ENCODE results near the gene BAIAP2L2. TPM values are rescaled to one million over a fixed set of nuclear protein-coding genes. Genes with fewer than 3 reads are reported as not detected.

Gene BAIAP2L2
- total and polyA plus RNA-seq, 2 donors (not counting 1 experiment from before 2014, with no cell fraction given) = 0.96 to 1.2 TPM

DNA sequence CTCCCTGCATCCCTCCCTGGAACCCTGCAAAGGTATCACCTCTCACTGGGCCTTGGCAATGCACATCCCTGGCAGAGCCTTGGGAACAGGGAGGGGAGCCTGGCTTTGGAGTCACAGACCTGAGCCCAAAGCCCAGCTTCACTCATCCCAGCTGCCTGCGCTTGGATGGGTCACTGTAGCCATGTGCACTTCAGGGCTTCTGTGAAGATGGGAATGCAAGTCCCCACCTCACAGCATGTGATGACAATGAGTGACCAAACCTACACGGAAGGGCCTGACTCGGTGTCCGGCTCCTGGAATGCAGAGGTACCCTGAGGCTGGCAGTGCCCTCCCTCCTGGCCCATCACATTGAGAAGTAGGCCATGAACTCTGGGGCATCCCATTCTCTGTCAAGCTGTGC, 22.8 kb upstream of the BAIAP2L2 start:
- Histone ChIP-seq H3K9me3 (ENCODE audit: control extremely low read depth in 1 of 3, control insufficient read depth in 2 of 3, insufficient read depth in 1 of 3, low read length in 2 of 3) (no peaks in the 10 kb centered on the region), H3K4me1 (ENCODE audit: control insufficient read depth in 2 of 2, insufficient read depth in 2 of 2, low read length in 2 of 2) (no peaks in the 10 kb centered on the region), H3K9ac (ENCODE audit: low read length) (no peak overlapping the region), H3K27ac (ENCODE audit: low read length in 2 of 2) (no peak overlapping the region), H2AFZ (ENCODE audit: insufficient read depth, low read depth, low read length, poor library complexity, severe bottlenecking) (no peak overlapping the region), H4K20me1 (ENCODE audit: control insufficient read depth, insufficient read depth, low read length, poor library complexity, severe bottlenecking) (no peaks in the 10 kb centered on the region), H3K4me3 (ENCODE audit: control extremely low read depth in 1 of 5, extremely low read depth in 1 of 5, insufficient read depth in 1 of 5, low read depth in 2 of 5, low read length in 4 of 5) (no peak overlapping the region), H3K4me2 (replicated peaks; ENCODE audit: low read depth, low read length, poor library complexity, severe bottlenecking) (no peak overlapping the region), H3K36me3 (replicated peaks in 1 of 2; ENCODE audit: control extremely low read depth in 1 of 2, control insufficient read depth in 1 of 2, extremely low read depth in 1 of 2, insufficient read depth in 2 of 2, low read length in 1 of 2) (peaks cover 0 to 42% of the 10 kb centered on the region in 2 experiments), H3K27me3 (replicated peaks in 1 of 4; ENCODE audit: control extremely low read depth in 1 of 4, control insufficient read depth in 3 of 4, insufficient read depth in 4 of 4, low read length in 3 of 4) (no peaks in the 10 kb centered on the region), H3K79me2 (ENCODE audit: control insufficient read depth, insufficient read depth, low read length) (no peaks in the 10 kb centered on the region)
- Mint-ChIP-seq H3K4me1 (no peaks in the 10 kb centered on the region), H3K4me3 (no peak overlapping the region), H3K27ac (no peak overlapping the region), H3K9me3 (ENCODE audit: insufficient read depth) (no peaks in the 10 kb centered on the region), H3K27me3 (no peaks in the 10 kb centered on the region)
- TF ChIP-seq EZH2 (IDR thresholded peaks at IDR 0.05; ENCODE audit: borderline replicate concordance, insufficient read depth, low read depth, low read length, poor library complexity, severe bottlenecking) = no peak
- TF ChIP-seq, protein P1, sequence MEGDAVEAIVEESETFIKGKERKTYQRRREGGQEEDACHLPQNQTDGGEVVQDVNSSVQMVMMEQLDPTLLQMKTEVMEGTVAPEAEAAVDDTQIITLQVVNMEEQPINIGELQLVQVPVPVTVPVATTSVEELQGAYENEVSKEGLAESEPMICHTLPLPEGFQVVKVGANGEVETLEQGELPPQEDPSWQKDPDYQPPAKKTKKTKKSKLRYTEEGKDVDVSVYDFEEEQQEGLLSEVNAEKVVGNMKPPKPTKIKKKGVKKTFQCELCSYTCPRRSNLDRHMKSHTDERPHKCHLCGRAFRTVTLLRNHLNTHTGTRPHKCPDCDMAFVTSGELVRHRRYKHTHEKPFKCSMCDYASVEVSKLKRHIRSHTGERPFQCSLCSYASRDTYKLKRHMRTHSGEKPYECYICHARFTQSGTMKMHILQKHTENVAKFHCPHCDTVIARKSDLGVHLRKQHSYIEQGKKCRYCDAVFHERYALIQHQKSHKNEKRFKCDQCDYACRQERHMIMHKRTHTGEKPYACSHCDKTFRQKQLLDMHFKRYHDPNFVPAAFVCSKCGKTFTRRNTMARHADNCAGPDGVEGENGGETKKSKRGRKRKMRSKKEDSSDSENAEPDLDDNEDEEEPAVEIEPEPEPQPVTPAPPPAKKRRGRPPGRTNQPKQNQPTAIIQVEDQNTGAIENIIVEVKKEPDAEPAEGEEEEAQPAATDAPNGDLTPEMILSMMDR (IDR thresholded peaks at IDR 0.05) = no peak
- DNase-seq = no peak
- ChIA-PET CTCF (no interaction called here), POLR2A (no interaction called here)
- 97% methylated on average over 4 of the region's 4 CpGs for WGBS (ENCODE audit: insufficient coverage)
- no peak for ATAC-seq (ENCODE audit: low read depth)
- intact Hi-C loops (cut with micrococcal nuclease) = no loop called here

DNA sequence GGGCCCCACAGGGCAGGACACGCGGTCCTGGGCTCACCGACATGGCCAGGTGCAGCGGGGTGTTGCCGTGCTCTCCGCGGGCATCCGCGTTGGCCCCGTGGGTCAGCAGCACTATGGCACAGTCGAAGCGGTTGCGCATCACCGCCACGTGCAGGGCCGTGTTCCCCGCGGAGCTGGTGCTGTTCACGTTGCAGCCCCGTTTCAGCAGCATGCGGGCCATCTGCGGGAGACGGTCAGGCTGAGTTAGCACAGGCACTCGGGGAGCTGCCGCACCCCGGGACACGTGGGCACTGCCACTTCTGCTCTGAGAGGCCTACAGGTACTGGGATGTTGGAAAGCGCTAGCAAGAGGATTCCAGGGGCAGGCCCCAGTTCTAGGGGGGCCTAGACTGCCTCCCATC, 22.3 kb upstream of the BAIAP2L2 start:
- no peak overlapping the region for H3K27ac ChIP-seq (ENCODE audit: low read length in 2 of 2)
- Mint-ChIP-seq H3K9me3 (ENCODE audit: insufficient read depth) (no peaks in the 10 kb centered on the region), H3K4me3 (no peak overlapping the region), H3K4me1 (no peaks in the 10 kb centered on the region), H3K27me3 (no peaks in the 10 kb centered on the region), H3K27ac (no peak overlapping the region)
- CTCF ChIA-PET = no interaction called here
- no peak overlapping the region for H2AFZ ChIP-seq (ENCODE audit: insufficient read depth, low read depth, low read length, poor library complexity, severe bottlenecking)
- H3K4me3 ChIP-seq (ENCODE audit: control extremely low read depth in 1 of 5, extremely low read depth in 1 of 5, insufficient read depth in 1 of 5, low read depth in 2 of 5, low read length in 4 of 5) = no peak overlapping the region
- DNase-seq = no peak
- WGBS (ENCODE audit: insufficient coverage) = 98% methylated on average over 28 of the region's 28 CpGs
- no peak overlapping the region for H3K4me2 ChIP-seq (replicated peaks; ENCODE audit: low read depth, low read length, poor library complexity, severe bottlenecking)
- H3K9me3 ChIP-seq (ENCODE audit: control extremely low read depth in 1 of 3, control insufficient read depth in 2 of 3, insufficient read depth in 1 of 3, low read length in 2 of 3) = no peaks in the 10 kb centered on the region
- H3K4me1 ChIP-seq (ENCODE audit: control insufficient read depth in 2 of 2, insufficient read depth in 2 of 2, low read length in 2 of 2) = no peaks in the 10 kb centered on the region
- POLR2A ChIA-PET = no interaction called here
- TF ChIP-seq, protein P1 (IDR thresholded peaks at IDR 0.05) = no peak
- no peak for TF ChIP-seq EZH2 (IDR thresholded peaks at IDR 0.05; ENCODE audit: borderline replicate concordance, insufficient read depth, low read depth, low read length, poor library complexity, severe bottlenecking)
- no peaks in the 10 kb centered on the region for H3K27me3 ChIP-seq (replicated peaks in 1 of 4; ENCODE audit: control extremely low read depth in 1 of 4, control insufficient read depth in 3 of 4, insufficient read depth in 4 of 4, low read length in 3 of 4)
- ATAC-seq (ENCODE audit: low read depth) = no peak
- intact Hi-C loops (cut with micrococcal nuclease) = no loop called here
- H3K9ac ChIP-seq (ENCODE audit: low read length) = no peak overlapping the region
- peaks cover 0 to 40% of the 10 kb centered on the region in 2 experiments for H3K36me3 ChIP-seq (replicated peaks in 1 of 2; ENCODE audit: control extremely low read depth in 1 of 2, control insufficient read depth in 1 of 2, extremely low read depth in 1 of 2, insufficient read depth in 2 of 2, low read length in 1 of 2)
- no peaks in the 10 kb centered on the region for H3K79me2 ChIP-seq (ENCODE audit: control insufficient read depth, insufficient read depth, low read length)
- H4K20me1 ChIP-seq (ENCODE audit: control insufficient read depth, insufficient read depth, low read length, poor library complexity, severe bottlenecking) = no peaks in the 10 kb centered on the region

Data from B cell (primary cell).